HepG2 (cell line): Measurements from ENCODE around the gene DLG4. TPM values are rescaled to one million over a fixed set of nuclear protein-coding genes. Genes with fewer than 3 reads are reported as not detected.

Experiments
- CEBPG ChIP-seq: IDR thresholded peaks from 2 replicates; pipeline ENCODE4 v1.6.1; 2016
- FOXC1 ChIP-seq: sonication (generic); formaldehyde crosslinking; IDR thresholded peaks from 2 replicates; pipeline ENCODE4 v1.8.0; 2022; ENCODE audit warnings: mild to moderate bottlenecking, missing genetic modification reagents, borderline replicate concordance
- NR2F6 ChIP-seq, 2 experiments: IDR thresholded peaks; 2 replicates each; pipeline ENCODE4 v1.6.1; 2016; ENCODE audit warnings: antibody characterized with exemption in 1 of 2, mild to moderate bottlenecking in 1 of 2
- PHF21A ChIP-seq: sonication (generic); formaldehyde crosslinking; IDR thresholded peaks from 2 replicates; pipeline ENCODE4 v1.5.0; 2020; ENCODE audit warnings: mild to moderate bottlenecking, missing genetic modification reagents
- PITX1 ChIP-seq: sonication (generic); formaldehyde crosslinking; IDR thresholded peaks from 2 replicates; pipeline ENCODE4 v1.5.1; 2020; ENCODE audit warnings: mild to moderate bottlenecking, missing genetic modification reagents
- POGZ ChIP-seq: sonication (generic); formaldehyde crosslinking; IDR thresholded peaks from 2 replicates; pipeline ENCODE4 v1.4.0; 2020; ENCODE audit warnings: mild to moderate bottlenecking, missing genetic modification reagents
- POLR2AphosphoS5 ChIP-seq: IDR thresholded peaks from 2 replicates; pipeline ENCODE4 v1.6.1; 2012; ENCODE audit warnings: low read depth, low read length
- PPARG ChIP-seq: conservative IDR thresholded peaks from 2 replicates; pipeline ENCODE4 v1.6.1; 2016; ENCODE audit warnings: missing biosample characterization, missing genetic modification reagents
- RBFOX2 ChIP-seq: fragments of 200-400 bp; formaldehyde crosslinking; IDR thresholded peaks from 2 replicates; pipeline ENCODE4 v1.6.1; 2017; ENCODE audit warnings: low read depth, mild to moderate bottlenecking, low read length
- RCOR2 ChIP-seq: IDR thresholded peaks from 2 replicates; pipeline ENCODE4 v1.6.1; 2016; ENCODE audit warnings: missing biosample characterization, missing genetic modification reagents
- RERE ChIP-seq: IDR thresholded peaks from 2 replicates; pipeline ENCODE4 v1.6.1; 2016; ENCODE audit warnings: low read depth, missing genetic modification reagents, missing compliant biosample characterization
- RXRA ChIP-seq: sonication (generic); formaldehyde crosslinking; IDR thresholded peaks from 2 replicates; pipeline ENCODE4 v1.5.1; 2020; ENCODE audit warnings: missing genetic modification reagents
- RXRB ChIP-seq: IDR thresholded peaks from 2 replicates; pipeline ENCODE4 v1.6.1; 2016; ENCODE audit warnings: borderline replicate concordance, missing genetic modification reagents, missing compliant biosample characterization
- SIX4 ChIP-seq: sonication (generic); formaldehyde crosslinking; IDR thresholded peaks from 2 replicates; pipeline ENCODE4 v1.4.0; 2020; ENCODE audit warnings: missing genetic modification reagents
- SRF ChIP-seq: IDR thresholded peaks from 2 replicates; pipeline ENCODE4 v1.6.1; 2011; ENCODE audit warnings: mild to moderate bottlenecking, low read depth, low read length, moderate library complexity
- THAP11 ChIP-seq: IDR thresholded peaks from 2 replicates; pipeline ENCODE4 v1.6.1; 2016; ENCODE audit warnings: missing biosample characterization, missing genetic modification reagents
- TIGD3 ChIP-seq: sonication (generic); formaldehyde crosslinking; IDR thresholded peaks from 2 replicates; pipeline ENCODE4 v1.5.1; 2020; ENCODE audit warnings: mild to moderate bottlenecking, missing genetic modification reagents, borderline replicate concordance
- ZBTB14 ChIP-seq: sonication (generic); formaldehyde crosslinking; IDR thresholded peaks from 2 replicates; pipeline ENCODE4 v1.4.0; 2020; ENCODE audit warnings: missing genetic modification reagents
- ZNF367 ChIP-seq: sonication (generic); formaldehyde crosslinking; IDR thresholded peaks from 2 replicates; pipeline ENCODE4 v1.4.0; 2020; ENCODE audit warnings: missing genetic modification reagents, borderline replicate concordance
- ZNF776 ChIP-seq: sonication (generic); formaldehyde crosslinking; IDR thresholded peaks from 2 replicates; pipeline ENCODE4 v1.4.0; 2020; ENCODE audit warnings: mild to moderate bottlenecking, missing genetic modification reagents
- ZNF784 ChIP-seq: sonication (generic); formaldehyde crosslinking; IDR thresholded peaks from 2 replicates; pipeline ENCODE4 v1.5.1; 2020; ENCODE audit warnings: missing genetic modification reagents, mild to moderate bottlenecking, borderline replicate concordance
- polyA plus RNA-seq, 8 experiments: library from polyadenylated mRNA; depleted of rRNA in 3 of 8; stranded (reverse) in 7 of 8; unstranded in 1 of 8; fragments of >200 nt; fragmentation: Illumina TruSeq in 4 of 8; extraction: Trizol in 4 of 8; gene quantifications; 2 replicates each; pipeline versions ENCODE4 v1.2.1 to v1.2.3, GENCODE V29; 2011 to 2016; ENCODE audit warnings: low read depth in 4 of 8, missing spikeins in 1 of 8, mixed read lengths in 1 of 8; ENCODE audit not compliant: insufficient read depth in 1 of 8
- total RNA-seq, 5 experiments: library from RNA; depleted of rRNA; stranded (reverse); fragments of >200 nt; fragmentation: Illumina TruSeq; extraction: Trizol; gene quantifications; 2 replicates each; pipeline ENCODE4 v1.2.3, GENCODE V29; 2016; ENCODE audit warnings: low read depth in 1 of 5

The DLG4 gene
- total and polyA plus RNA-seq, 2 of the 13 experiments (the other 11 are each of a cell fraction or from before 2014, with no cell fraction given) = 0.71 to 4.3 TPM

- TF ChIP-seq RERE (CRISPR knock-in tag) (0 out of 2 replicates have a peak, but pooled peaks have one; percentile 28), RCOR2 (0 out of 2 replicates have a peak, but pooled peaks have one; percentile 16), PHF21A (CRISPR knock-in tag) (peak; percentile 38; the same call in 1 of the 2 replicates), NR2F6 (IDR thresholded peaks at IDR 0.05) (peak; percentile 32; the same call in 1 of the 2 replicates), NR2F6 (CRISPR knock-in tag; IDR thresholded peaks at IDR 0.05) (0 out of 2 replicates have a peak, but pooled peaks have one; percentile 23), PPARG (CRISPR knock-in tag) (peak; percentile 47), POGZ (CRISPR knock-in tag) (peak; percentile 53; the same call in 1 of the 2 replicates), RXRB (CRISPR knock-in tag) (peak; percentile 48; the same call in 1 of the 2 replicates), ZBTB14 (CRISPR knock-in tag) (no peak), THAP11 (peak; percentile 74), RXRA (CRISPR knock-in tag) (peak; percentile 76), ZNF776 (CRISPR knock-in tag) (no peak), POLR2AphosphoS5 (peak; percentile 48; the same call in 1 of the 2 replicates), RBFOX2 (peak; percentile 47), SRF (no peak), ZNF784 (peak; percentile 85), SIX4 (CRISPR knock-in tag) (no peak), CEBPG (peak; percentile 98), FOXC1 (CRISPR knock-in tag) (0 out of 2 replicates have a peak, but pooled peaks have one; percentile 42), PITX1 (peak; percentile 69; the same call in 1 of the 2 replicates), TIGD3 (CRISPR knock-in tag) (no peak), ZNF367 (CRISPR knock-in tag) (no peak)
Measured at GRCh38 chr17:7258731-7259554, 39.3 kb upstream of the DLG4 start (continued).
